GM19351 (cell line): Measurements from ENCODE around the gene UBAP2.
A peak's percentile ranks its signal among the peaks of the same experiment; 100 is the strongest.
"Not testable (repeated sequence)": the region's sequence is repeated elsewhere in the genome, so short reads cannot be mapped to it uniquely, and the experiment has no call there.

Experiments
- ATAC-seq: cut with Tn5 transposase; IDR thresholded peaks from one replicate; pipeline ENCODE4 v1.9.1; 2021; ENCODE audit warnings: mild to moderate bottlenecking, moderate library complexity; ENCODE audit not compliant: unreplicated experiment

Gene UBAP2

GRCh38 chr9:33988219-33988890, 60.3 kb downstream of the UBAP2 start:
- peak; percentile 100 for ATAC-seq

DNA sequence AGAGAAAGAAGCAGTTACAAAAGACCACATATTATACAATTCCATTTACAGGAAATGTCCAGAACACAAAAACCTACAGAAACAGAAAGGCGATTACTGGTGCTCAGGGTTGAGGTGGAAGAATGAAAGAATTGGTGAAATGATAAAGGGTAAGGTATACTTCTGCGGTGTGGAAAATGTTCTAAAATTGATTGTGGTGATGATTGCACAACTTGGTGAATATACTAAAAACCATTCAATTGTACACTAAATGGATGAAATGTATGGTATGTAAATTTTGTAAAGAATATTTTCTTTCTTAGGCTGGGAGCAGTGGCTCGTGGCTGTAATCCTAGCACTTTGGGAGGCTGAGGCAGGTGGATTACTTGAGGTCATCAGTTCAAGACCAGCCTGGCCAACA, 72.3 kb downstream of the UBAP2 start:
- no peak for ATAC-seq

DNA sequence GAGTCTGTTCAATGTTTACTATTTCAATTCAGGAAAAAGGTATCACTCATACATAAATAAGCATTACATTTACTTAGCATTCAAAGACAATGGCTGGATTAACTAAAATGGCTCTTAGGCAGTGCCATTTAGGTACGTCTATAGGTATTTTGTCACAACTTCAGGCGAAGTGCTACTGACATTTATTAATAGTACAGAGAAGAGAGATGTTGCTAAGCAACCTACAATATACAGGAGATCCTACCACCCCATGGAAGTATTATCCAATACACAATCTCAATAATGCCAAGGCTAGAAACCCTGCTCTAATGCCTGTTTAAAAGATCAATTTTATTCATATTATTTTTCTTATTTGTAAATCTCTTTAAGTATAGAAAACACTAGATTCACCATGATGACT, 76.0 kb downstream of the UBAP2 start:
- ATAC-seq, result no peak

GRCh38 chr9:33964086-33964768, 84.5 kb downstream of the UBAP2 start:
- ATAC-seq, result no peak

GRCh38 chr9:33962468-33962867, 86.2 kb downstream of the UBAP2 start:
- not testable (repeated sequence) for ATAC-seq

- no peak for ATAC-seq
Observed at GRCh38 chr9:33959725-33960124, 89.0 kb downstream of the UBAP2 start.

GRCh38 chr9:33956544-33956943, 92.1 kb downstream of the UBAP2 start:
- ATAC-seq, result no peak

- no peak for ATAC-seq
Observed at GRCh38 chr9:33952066-33952465, 96.6 kb downstream of the UBAP2 start.

DNA sequence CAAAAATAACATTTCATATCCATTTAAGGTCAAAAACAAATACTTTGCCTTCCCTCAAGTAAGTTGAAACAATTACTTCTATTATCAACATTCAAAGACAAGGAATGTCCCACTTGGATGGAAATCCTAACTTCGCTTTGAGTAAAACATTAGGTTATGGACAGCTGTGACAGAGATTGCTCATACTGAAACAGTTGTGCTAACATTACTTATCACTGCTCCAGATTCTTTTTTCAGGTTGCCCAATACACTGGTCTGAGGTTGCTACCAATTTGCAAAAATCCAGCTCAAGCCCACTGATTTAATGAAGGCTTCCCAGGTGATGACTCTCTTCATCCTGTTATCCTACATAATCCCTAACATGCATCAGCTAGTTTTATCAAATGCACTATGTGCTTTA, 98.3 kb downstream of the UBAP2 start:
- no peak for ATAC-seq

- ATAC-seq, result no peak
Observed at GRCh38 chr9:33946779-33947535, 101.7 kb downstream of the UBAP2 start.

- ATAC-seq, result no peak
Observed at GRCh38 chr9:33943389-33943788, 105.3 kb downstream of the UBAP2 start.

- ATAC-seq, result no peak
Observed at GRCh38 chr9:33942471-33943083, 106.1 kb downstream of the UBAP2 start.

DNA sequence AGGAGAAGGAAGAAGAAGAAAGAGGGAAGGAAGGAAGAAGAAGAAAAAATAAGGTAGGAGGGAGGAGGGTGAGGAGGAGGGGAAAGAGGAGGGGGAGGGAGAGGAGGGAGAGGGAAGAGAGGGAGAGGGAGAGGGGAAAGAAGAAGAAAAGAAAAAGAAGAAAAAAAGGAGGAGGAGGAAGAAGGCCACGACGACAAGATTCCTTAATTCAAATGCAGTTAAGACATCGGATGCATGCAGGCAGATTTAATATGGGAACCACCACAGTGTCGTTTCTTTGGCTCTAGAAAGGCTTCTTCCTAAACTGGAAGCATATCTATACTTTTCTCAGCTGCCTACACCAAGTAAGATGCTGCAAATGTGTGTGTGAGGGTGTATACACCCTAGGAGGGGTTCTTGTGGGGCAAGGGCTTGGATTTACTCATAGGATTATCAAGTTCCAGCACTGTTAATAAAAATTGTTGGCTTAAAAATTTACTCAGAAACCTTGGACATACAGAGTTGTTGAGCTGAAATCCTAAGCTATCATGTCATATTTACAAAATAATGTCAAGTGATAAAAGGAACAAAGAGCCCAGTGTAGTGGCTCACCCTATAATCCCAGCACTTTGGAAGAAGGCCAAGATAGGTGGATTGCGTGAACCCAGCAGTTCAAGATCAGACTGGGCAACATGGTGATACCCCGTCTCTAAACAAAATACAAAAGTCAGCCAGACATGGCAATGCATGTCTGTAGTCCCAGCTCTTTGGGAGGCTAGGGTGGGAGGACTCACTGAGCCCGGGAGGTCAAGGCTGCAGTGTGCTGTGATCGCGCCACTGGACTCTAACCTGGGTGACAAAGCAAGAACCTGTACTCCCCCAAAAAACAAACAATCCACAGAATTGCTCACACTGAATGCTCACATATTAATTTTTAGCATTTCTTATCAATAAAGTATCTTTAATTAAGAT, 108.5 kb downstream of the UBAP2 start:
- ATAC-seq, result no peak

- ATAC-seq, result no peak
Observed at GRCh38 chr9:33934188-33934878, 114.4 kb downstream of the UBAP2 start.

- no peak for ATAC-seq
Observed at GRCh38 chr9:33932078-33932807, 116.4 kb downstream of the UBAP2 start.

- no peak for ATAC-seq
Observed at GRCh38 chr9:33931326-33931725, 117.4 kb downstream of the UBAP2 start.

DNA sequence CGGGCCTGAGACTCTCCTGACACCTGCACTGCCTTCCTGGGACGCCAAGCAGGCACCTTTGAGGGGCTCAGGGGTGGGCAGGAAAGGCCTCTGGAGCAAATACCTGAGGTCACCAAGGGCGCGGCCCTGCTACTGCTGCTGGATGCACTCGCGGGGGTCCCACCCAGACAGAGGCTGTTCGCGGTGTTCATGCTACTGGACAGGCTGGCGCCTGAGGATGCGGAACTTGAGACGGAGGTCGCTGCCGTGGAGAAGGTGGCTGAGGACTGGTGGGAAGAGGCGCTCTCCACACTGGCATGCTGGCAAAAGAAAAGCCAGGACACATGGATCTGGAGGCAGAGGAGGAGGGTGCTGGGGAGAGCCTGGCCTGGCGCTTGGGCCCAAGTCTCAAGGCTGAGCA, 121.0 kb downstream of the UBAP2 start:
- no peak for ATAC-seq

DNA sequence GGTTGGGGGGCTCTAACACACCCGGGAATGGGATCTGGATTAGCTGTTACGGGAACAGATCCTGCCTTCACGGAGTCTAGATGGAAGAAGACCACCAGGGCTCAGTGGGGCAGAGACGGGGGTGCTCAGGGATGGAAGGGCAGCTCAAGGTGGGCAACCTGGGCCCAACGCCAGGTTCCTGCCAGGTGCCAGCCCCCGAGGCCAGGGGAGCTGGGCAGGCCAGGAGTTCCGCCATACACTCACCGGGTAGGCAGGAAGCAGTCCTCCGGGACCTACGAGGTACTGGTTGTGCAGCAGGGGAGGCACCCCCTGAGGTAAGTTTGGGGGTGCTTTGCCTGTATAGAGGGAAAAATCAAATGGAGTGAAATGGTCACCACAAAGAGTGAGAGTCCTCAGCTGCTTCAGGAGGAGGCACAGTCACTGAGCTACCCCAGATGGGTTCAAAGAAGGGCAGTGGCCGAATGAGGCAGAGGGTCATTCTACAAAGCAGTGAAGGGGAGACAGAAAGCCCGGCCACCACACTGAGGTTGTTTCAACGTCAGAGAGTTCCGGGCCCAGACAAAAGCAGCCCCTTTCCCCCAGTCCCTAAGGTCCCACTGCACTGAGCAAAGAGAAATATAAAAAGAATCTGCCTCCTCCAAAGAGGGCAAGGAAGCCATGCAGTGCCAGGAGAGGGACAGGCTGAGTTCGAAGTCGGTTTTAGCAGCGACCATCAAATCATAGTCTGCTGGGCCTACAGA, 121.8 kb downstream of the UBAP2 start:
- ATAC-seq, result no peak
